ENCODE data around the gene F2RL3.

DNA sequence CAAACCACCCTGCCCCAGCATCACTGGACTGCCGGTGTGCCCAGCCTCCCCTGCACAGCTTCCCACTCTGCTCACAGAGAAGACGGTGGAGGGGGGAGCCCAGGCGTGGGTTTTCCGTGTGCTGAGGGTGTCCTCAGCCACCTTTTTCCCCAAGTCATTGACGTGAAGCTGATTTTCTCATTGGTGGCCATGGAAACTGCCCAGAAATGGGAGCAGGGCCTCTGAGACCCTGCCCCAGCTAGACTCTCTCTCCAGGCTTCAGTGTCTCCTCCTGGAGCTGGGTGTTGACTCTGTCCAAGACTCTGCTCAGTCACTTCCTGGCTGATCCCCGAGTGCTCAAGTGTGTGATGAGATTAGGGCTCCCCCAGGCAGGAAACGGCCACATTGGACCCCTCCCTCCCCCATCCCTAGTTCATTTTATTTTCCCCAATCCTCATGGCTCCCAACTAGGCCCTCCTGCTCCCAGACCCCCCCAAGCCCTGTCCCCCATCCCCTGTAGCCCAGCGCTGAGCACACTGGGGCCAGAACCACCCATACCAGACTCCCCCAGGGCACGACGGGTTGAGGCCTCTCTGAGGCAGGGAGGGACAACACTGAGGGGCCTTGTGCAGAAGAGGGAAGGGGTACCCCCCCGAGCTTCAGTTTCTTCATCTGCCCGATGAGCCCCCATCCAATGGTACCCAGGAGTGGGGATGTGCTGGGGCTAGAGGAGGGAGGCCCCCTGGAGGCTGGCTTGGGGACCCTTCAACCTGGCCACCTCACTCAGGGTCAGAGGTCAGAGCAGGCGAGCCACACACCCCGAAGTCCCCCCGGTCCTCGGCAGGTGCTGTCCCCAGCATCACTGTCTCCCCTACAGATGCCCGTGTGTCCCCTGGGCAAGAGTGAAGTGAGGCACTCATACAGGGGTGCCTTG lies 1.2 kb upstream of the F2RL3 start:
- TF ChIP-seq POLR2A (IDR thresholded peaks at IDR 0.05; ENCODE audit: low read length) (no peak), GATA1 (IDR thresholded peaks at IDR 0.05; ENCODE audit: low read depth, low read length) (no peak)
